ENCODE results near the gene ASB5. TPM values are rescaled to one million over a fixed set of nuclear protein-coding genes. Genes with fewer than 3 reads are reported as not detected.

The ASB5 gene
- total and polyA plus RNA-seq, 2 donors (not counting 1 experiment from before 2014, with no cell fraction given), result not detected

- no peak overlapping the region for H2AFZ ChIP-seq (ENCODE audit: insufficient read depth, low read depth, low read length, poor library complexity, severe bottlenecking)
- TF ChIP-seq EZH2 (IDR thresholded peaks at IDR 0.05; ENCODE audit: borderline replicate concordance, insufficient read depth, low read depth, low read length, poor library complexity, severe bottlenecking), result no peak
- no peak for TF ChIP-seq CTCF (IDR thresholded peaks at IDR 0.05)
- no peaks in the 10 kb centered on the region for H3K9me3 ChIP-seq (ENCODE audit: control extremely low read depth in 1 of 3, control insufficient read depth in 2 of 3, insufficient read depth in 1 of 3, low read length in 2 of 3)
- Mint-ChIP-seq H3K9me3 (ENCODE audit: insufficient read depth) (no peaks in the 10 kb centered on the region), H3K27me3 (peaks cover 34% of the 10 kb centered on the region), H3K4me1 (no peaks in the 10 kb centered on the region), H3K27ac (no peak overlapping the region), H3K4me3 (no peak overlapping the region)
- no peak for DNase-seq
- peaks cover 0 to 10% (median 4%) of the 10 kb centered on the region in 4 experiments for H3K27me3 ChIP-seq (replicated peaks in 1 of 4; ENCODE audit: control extremely low read depth in 1 of 4, control insufficient read depth in 3 of 4, insufficient read depth in 4 of 4, low read length in 3 of 4)
- no peaks in the 10 kb centered on the region for H3K36me3 ChIP-seq (replicated peaks in 1 of 2; ENCODE audit: control extremely low read depth in 1 of 2, control insufficient read depth in 1 of 2, extremely low read depth in 1 of 2, insufficient read depth in 2 of 2, low read length in 1 of 2)
- no peak overlapping the region for H3K9ac ChIP-seq (ENCODE audit: low read length)
- POLR2A ChIA-PET, result no interaction called here
- H3K4me1 ChIP-seq (ENCODE audit: control insufficient read depth in 2 of 2, insufficient read depth in 2 of 2, low read length in 2 of 2), result no peaks in the 10 kb centered on the region
- WGBS (ENCODE audit: insufficient coverage), result 100% methylated on average over 2 of the region's 6 CpGs
- H3K4me2 ChIP-seq (replicated peaks; ENCODE audit: low read depth, low read length, poor library complexity, severe bottlenecking), result no peak overlapping the region
- intact Hi-C loops (cut with micrococcal nuclease), result no loop called here
- H3K79me2 ChIP-seq (ENCODE audit: control insufficient read depth, insufficient read depth, low read length), result no peaks in the 10 kb centered on the region
- no peak for ATAC-seq (ENCODE audit: low read depth)
- no peak overlapping the region for H3K27ac ChIP-seq (ENCODE audit: low read length in 2 of 2)
- CTCF ChIA-PET, result no interaction called here
- H4K20me1 ChIP-seq (ENCODE audit: control insufficient read depth, insufficient read depth, low read length, poor library complexity, severe bottlenecking), result no peaks in the 10 kb centered on the region
- no peak overlapping the region for H3K4me3 ChIP-seq (ENCODE audit: control extremely low read depth in 1 of 5, extremely low read depth in 1 of 5, insufficient read depth in 1 of 5, low read depth in 2 of 5, low read length in 4 of 5)
These were observed 82.2 kb downstream of the ASB5 start for GRCh38 chr4:176186671-176187395.

- Histone ChIP-seq H3K79me2 (ENCODE audit: control insufficient read depth, insufficient read depth, low read length) (no peaks in the 10 kb centered on the region), H4K20me1 (ENCODE audit: control insufficient read depth, insufficient read depth, low read length, poor library complexity, severe bottlenecking) (no peaks in the 10 kb centered on the region), H3K4me3 (ENCODE audit: control extremely low read depth in 1 of 5, extremely low read depth in 1 of 5, insufficient read depth in 1 of 5, low read depth in 2 of 5, low read length in 4 of 5) (no peak overlapping the region), H3K4me1 (ENCODE audit: control insufficient read depth in 2 of 2, insufficient read depth in 2 of 2, low read length in 2 of 2) (no peaks in the 10 kb centered on the region), H3K36me3 (replicated peaks in 1 of 2; ENCODE audit: control extremely low read depth in 1 of 2, control insufficient read depth in 1 of 2, extremely low read depth in 1 of 2, insufficient read depth in 2 of 2, low read length in 1 of 2) (no peaks in the 10 kb centered on the region), H3K27ac (ENCODE audit: low read length in 2 of 2) (no peak overlapping the region), H2AFZ (ENCODE audit: insufficient read depth, low read depth, low read length, poor library complexity, severe bottlenecking) (no peak overlapping the region), H3K4me2 (replicated peaks; ENCODE audit: low read depth, low read length, poor library complexity, severe bottlenecking) (no peak overlapping the region), H3K9me3 (ENCODE audit: control extremely low read depth in 1 of 3, control insufficient read depth in 2 of 3, insufficient read depth in 1 of 3, low read length in 2 of 3) (no peaks in the 10 kb centered on the region), H3K9ac (ENCODE audit: low read length) (no peak overlapping the region), H3K27me3 (replicated peaks in 1 of 4; ENCODE audit: control extremely low read depth in 1 of 4, control insufficient read depth in 3 of 4, insufficient read depth in 4 of 4, low read length in 3 of 4) (peaks cover 0 to 8% (median 3%) of the 10 kb centered on the region in 4 experiments)
- intact Hi-C loops (cut with micrococcal nuclease), result no loop called here
- no peak overlapping the region for H3K4me3 Mint-ChIP-seq
- CTCF ChIA-PET, result no interaction called here
- WGBS (ENCODE audit: insufficient coverage), result 67% methylated on average over 1 of the region's 2 CpGs
- ATAC-seq (ENCODE audit: low read depth) (no peak), DNase-seq (no peak)
- H3K4me1 Mint-ChIP-seq, result no peaks in the 10 kb centered on the region
- POLR2A ChIA-PET, result no interaction called here
- TF ChIP-seq EZH2 (IDR thresholded peaks at IDR 0.05; ENCODE audit: borderline replicate concordance, insufficient read depth, low read depth, low read length, poor library complexity, severe bottlenecking), result no peak
- no peak for TF ChIP-seq CTCF (IDR thresholded peaks at IDR 0.05)
- H3K27ac Mint-ChIP-seq, result no peak overlapping the region
- peaks cover 28% of the 10 kb centered on the region for H3K27me3 Mint-ChIP-seq
- no peaks in the 10 kb centered on the region for H3K9me3 Mint-ChIP-seq (ENCODE audit: insufficient read depth)
These were observed 83.0 kb downstream of the ASB5 start for GRCh38 chr4:176186067-176186466.
